Cardiac muscle cell (in vitro differentiated cells and primary cell): Measurements from ENCODE around the gene XPO6. TPM values are rescaled to one million over a fixed set of nuclear protein-coding genes. Genes with fewer than 3 reads are reported as not detected.

Experiments used
- DNase-seq, 2 donors: peaks; one replicate each; pipeline versions ENCODE4 v3.0.0 to v3.0.0-alpha.2; 2010 to 2017; ENCODE audit warnings: low read depth in 1 of 2, low spot score in 1 of 2
- H3K27ac ChIP-seq: fragments of 200-600 bp; sonication (generic); 2 replicates; pipeline ENCODE4 v1.5.1; 2016
- H3K27me3 ChIP-seq: fragments of 200-600 bp; sonication (generic); 2 replicates; pipeline ENCODE4 v1.6.0; 2016; ENCODE audit warnings: control low read depth
- H3K36me3 ChIP-seq: fragments of 200-600 bp; sonication (generic); 2 replicates; pipeline ENCODE4 v1.5.1; 2016; ENCODE audit warnings: control low read depth
- H3K4me1 ChIP-seq: fragments of 200-600 bp; sonication (generic); 2 replicates; pipeline ENCODE4 v1.8.1; 2017; ENCODE audit warnings: low read depth, mild to moderate bottlenecking, mixed run types
- H3K4me3 ChIP-seq: fragments of 200-600 bp; sonication (generic); 2 replicates; pipeline ENCODE4 v1.5.1; 2016; ENCODE audit warnings: mild to moderate bottlenecking
- H3K9me3 ChIP-seq: fragments of 200-600 bp; sonication (generic); 2 replicates; pipeline ENCODE4 v1.5.1; 2017; ENCODE audit warnings: low read depth, mild to moderate bottlenecking, control low read depth
- CTCF ChIP-seq: IDR thresholded peaks from 2 replicates; pipeline ENCODE4 v1.5.1; 2012; ENCODE audit warnings: low read depth, mild to moderate bottlenecking, low read length
- polyA plus RNA-seq: library from polyadenylated mRNA; unstranded; fragments of >200 nt; fragmentation: Nextera tagmentation; extraction: Ambion mirVana; gene quantifications from 2 replicates; pipeline ENCODE4 v1.2.1, GENCODE V29; 2016
- total RNA-seq: library from RNA; depleted of rRNA; stranded (reverse); fragments of >200 nt; gene quantifications from 2 replicates; pipeline ENCODE4 v1.2.3, GENCODE V29; 2016

XPO6 gene
- total and polyA plus RNA-seq, 2 experiments from 2014 or later, result 34.8 to 79.8 TPM

- Histone ChIP-seq H3K4me1 (peaks cover 11% of the 10 kb centered on the region), H3K27me3 (no peaks in the 10 kb centered on the region), H3K27ac (no peak overlapping the region), H3K36me3 (peaks cover 6% of the 10 kb centered on the region), H3K9me3 (no peaks in the 10 kb centered on the region), H3K4me3 (no peak overlapping the region)
- TF ChIP-seq CTCF, result no peak
- no peak for DNase-seq
Observed at GRCh38 chr16:28204204-28204603, 7.6 kb downstream of the XPO6 start.

GRCh38 chr16:28202147-28202746 lies 9.5 kb downstream of the XPO6 start:
- H3K36me3 ChIP-seq, result peaks cover 6% of the 10 kb centered on the region

GRCh38 chr16:28200661-28201060 lies 11.1 kb downstream of the XPO6 start:
- H3K27ac ChIP-seq, result no peak overlapping the region
- no peak for TF ChIP-seq CTCF
- H3K4me1 ChIP-seq, result peaks cover 11% of the 10 kb centered on the region
- H3K27me3 ChIP-seq, result no peaks in the 10 kb centered on the region
- DNase-seq, result no peak
- no peaks in the 10 kb centered on the region for H3K9me3 ChIP-seq
- H3K4me3 ChIP-seq, result no peak overlapping the region
- peaks cover 3% of the 10 kb centered on the region for H3K36me3 ChIP-seq

More at GRCh38 chr16:28202147-28202746, 9.5 kb downstream of the XPO6 start:
- no peaks in the 10 kb centered on the region for H3K27me3 ChIP-seq
- DNase-seq, result no peak
- TF ChIP-seq CTCF, result no peak
- no peak overlapping the region for H3K27ac ChIP-seq
- H3K9me3 ChIP-seq, result no peaks in the 10 kb centered on the region
- peaks cover 11% of the 10 kb centered on the region for H3K4me1 ChIP-seq
- no peak overlapping the region for H3K4me3 ChIP-seq

GRCh38 chr16:28196387-28196987 lies 15.3 kb downstream of the XPO6 start:
- no peaks in the 10 kb centered on the region for H3K27me3 ChIP-seq
- H3K27ac ChIP-seq, result no peak overlapping the region
- H3K9me3 ChIP-seq, result no peaks in the 10 kb centered on the region
- DNase-seq, result no peak
- H3K4me1 ChIP-seq, result no peaks in the 10 kb centered on the region
- H3K4me3 ChIP-seq, result no peak overlapping the region
- no peaks in the 10 kb centered on the region for H3K36me3 ChIP-seq
- TF ChIP-seq CTCF, result no peak

- no peak for DNase-seq
- Histone ChIP-seq H3K4me3 (no peak overlapping the region), H3K36me3 (no peaks in the 10 kb centered on the region), H3K9me3 (no peaks in the 10 kb centered on the region), H3K4me1 (no peaks in the 10 kb centered on the region), H3K27ac (no peak overlapping the region), H3K27me3 (no peaks in the 10 kb centered on the region)
- TF ChIP-seq CTCF, result no peak
Observed at GRCh38 chr16:28195859-28196258, 15.9 kb downstream of the XPO6 start.
